ENCODE data around the gene SLC35A5.

The SLC35A5 gene

DNA sequence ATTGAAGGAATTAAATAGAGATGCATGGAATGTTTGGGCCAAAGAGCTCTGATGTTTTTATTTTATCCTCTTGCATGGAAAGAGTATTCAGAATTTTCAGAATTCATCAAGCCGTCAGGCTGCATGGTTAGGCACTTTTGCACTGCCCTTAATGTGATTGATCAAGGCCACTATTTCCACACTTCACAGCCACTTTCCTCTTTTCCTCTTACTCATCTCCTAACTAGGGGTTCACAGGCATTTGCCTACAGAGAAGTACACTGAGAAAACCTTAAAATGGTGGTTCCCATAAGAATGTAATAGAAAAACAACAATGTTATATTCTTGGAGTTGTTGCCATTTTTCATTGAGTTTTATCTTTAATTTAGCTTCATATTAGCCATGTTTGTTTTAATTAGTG lies 10.9 kb downstream of the SLC35A5 start:
- no peak for DNase-seq

DNA sequence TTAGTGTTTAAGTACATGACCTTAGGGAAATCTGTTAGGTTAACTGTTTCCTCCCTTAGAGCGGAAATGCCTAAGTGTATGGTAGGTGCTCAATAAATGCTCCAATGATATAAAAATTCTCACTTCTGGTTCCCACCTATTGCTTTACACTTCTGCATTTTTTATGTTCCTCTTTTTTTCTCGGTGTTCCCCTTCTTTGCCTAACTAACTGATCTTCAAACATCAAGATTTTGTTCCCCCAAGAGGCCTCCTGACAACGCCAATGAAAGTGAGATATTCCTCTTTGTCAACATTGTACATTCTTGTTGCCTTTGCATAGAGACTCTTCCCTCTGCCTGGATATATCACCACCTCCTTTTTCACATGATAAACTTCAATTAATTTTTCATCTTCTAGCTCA lies 17.4 kb downstream of the SLC35A5 start:
- DNase-seq = no peak

DNA sequence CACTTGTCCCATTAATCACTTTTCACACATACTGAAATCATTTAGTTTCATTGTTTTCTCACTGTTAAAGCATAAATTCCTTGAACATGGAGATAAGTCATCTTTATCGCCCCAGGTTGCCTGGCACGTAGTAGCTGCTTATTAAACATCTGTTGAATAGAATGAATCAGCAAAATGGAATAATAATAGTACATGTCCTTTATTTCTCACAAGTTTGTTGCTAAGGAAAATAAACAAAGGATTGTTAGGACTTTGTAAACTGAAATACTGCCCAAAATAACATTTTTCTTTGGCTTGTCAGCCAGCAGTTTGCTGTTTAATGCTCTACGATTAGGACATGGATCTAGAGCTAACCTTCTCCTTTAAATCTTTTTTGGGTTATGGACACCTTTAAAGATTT lies 17.9 kb downstream of the SLC35A5 start:
- no peak for DNase-seq

DNA sequence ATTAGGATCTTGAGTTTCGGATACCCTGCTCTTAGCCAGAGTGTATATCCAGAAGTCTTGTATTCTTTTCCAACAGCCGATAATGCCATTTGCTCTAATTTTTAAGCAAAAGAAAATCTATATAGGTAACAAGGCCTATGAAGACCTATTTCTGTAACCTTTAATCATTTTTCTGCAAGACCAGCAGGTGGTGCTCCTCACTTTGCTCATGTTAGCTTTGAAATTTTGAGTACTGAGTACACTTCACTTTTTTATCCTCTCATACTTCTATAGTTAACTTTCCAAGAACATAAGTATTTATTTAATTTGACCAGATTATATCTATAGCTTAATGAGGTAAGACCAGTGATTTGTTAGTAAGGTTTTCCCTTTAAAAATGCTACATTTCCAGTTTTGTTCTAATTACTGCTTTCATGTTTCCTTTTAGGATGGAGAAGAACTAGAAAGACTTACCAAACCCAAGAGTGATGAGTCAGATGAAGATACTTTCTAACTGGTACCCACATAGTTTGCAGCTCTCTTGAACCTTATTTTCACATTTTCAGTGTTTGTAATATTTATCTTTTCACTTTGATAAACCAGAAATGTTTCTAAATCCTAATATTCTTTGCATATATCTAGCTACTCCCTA lies 20.5 kb downstream of the SLC35A5 start:
- peak; percentile 38 for DNase-seq

DNA sequence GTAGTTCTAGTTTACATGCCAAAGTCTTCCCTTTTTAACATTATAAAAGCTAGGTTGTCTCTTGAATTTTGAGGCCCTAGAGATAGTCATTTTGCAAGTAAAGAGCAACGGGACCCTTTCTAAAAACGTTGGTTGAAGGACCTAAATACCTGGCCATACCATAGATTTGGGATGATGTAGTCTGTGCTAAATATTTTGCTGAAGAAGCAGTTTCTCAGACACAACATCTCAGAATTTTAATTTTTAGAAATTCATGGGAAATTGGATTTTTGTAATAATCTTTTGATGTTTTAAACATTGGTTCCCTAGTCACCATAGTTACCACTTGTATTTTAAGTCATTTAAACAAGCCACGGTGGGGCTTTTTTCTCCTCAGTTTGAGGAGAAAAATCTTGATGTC lies 21.3 kb downstream of the SLC35A5 start:
- no peak for DNase-seq

DNA sequence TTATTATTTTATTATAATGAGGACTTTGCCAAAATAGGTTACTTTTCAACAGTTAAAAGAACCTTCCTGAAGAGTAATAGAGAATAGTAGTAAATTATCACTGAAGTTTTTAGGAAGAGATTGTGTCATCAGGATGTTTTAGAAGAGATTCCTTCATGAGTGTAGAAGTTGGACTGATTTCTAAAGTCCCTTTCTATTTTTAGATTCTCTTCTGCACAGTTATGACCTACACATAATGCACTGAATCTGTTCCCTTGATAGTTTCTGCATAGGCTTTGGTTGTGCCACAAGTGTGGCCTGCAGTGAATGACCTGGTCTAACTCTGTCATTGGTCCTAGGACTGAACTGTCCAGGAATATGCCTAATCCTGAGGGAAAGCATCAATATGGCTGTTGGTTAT lies 23.9 kb downstream of the SLC35A5 start:
- DNase-seq = no peak

DNA sequence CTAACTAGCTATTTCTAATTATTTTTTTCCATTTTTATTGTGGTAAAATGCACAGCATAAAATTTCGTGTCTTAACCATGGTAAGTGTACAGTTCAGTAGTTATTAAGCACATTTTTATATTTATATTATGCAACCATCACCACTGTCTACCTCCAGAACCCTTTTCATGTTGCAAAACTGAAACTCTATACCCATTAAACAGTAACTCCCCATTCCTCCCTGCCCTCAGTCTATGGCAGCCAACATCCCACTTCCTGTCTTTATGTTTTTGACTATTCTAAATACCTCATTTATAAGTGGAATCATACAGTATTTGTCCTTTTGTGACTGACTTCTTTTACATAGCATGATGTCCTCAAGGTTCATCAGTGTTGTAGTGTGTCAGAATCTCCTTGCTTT lies 25.5 kb downstream of the SLC35A5 start:
- no peak for DNase-seq

DNA sequence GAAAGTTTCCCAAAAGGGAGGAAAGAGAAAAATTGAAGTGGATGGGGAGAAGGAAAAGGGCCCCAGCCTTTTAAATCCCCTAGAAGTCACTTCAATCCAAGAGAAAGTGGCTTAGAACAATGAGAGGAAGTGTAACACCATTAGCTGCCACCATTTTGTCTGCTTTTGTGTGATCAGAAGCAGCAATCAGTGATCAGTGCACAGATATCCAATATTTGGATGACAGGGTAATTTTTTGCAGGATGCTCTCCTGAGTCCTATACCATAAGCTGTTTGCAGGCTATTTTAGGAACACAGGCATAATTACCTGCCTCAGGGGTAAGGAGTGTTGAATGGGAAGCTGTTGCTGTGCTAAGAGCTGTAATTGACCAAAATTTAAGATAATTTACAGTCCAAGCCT lies 31.4 kb downstream of the SLC35A5 start:
- no peak for DNase-seq

DNA sequence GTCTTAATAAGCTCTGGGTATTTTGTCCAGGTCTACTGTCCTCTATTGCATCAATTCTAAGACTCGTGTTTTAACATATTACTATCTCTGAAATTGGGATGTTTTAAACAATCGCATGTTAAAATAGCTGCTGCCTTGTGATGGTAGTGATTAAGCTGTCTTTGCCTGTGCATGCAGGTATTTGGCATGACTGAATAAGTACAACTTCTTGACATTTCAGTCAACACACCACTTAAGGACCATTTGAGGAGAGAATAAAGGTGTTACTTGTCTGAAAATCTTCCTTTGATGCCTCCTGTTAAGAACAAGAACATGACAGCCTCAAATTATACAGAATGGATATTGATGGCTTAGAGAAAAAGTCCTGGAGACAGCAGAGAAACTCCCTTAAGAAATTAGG lies 33.0 kb downstream of the SLC35A5 start:
- DNase-seq = no peak

DNA sequence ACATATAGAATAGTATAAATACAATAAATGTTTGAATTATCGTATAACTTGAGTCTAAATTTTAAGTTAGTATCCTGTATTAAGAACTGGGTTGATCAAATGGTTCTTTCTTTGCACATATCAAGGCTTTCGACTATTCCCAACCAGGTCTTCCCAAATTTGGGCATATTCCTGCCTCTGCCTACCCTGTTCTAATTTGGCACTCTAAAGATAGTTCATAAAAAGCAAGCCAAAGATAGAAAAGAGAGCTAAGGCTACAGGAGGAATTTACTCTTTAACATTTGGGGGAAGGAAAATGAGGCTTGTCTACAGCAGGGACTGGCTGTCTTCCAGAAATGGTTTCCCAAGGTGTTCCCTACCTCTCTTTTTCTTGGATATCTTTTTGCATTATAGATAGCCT lies 36.1 kb downstream of the SLC35A5 start:
- no peak for DNase-seq

DNA sequence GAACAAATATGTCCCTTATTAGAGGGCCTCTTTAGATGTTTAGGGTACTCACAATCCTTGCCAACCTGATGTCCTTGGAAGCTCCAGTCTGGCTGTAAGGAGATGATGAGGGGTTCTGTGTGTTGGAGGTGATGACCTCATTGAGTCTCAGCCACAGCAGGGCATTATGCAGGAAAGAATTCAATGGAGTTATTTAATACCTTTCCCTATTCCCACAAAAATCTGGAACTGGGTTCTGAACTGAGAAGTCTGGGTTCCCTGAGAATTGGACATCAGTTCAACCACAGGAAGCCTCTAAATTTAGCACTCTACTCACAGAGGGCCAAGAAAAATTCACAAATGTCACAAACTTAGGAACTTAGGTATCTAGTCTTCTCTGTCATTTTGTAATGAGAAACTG lies 36.9 kb downstream of the SLC35A5 start:
- no peak for DNase-seq

DNA sequence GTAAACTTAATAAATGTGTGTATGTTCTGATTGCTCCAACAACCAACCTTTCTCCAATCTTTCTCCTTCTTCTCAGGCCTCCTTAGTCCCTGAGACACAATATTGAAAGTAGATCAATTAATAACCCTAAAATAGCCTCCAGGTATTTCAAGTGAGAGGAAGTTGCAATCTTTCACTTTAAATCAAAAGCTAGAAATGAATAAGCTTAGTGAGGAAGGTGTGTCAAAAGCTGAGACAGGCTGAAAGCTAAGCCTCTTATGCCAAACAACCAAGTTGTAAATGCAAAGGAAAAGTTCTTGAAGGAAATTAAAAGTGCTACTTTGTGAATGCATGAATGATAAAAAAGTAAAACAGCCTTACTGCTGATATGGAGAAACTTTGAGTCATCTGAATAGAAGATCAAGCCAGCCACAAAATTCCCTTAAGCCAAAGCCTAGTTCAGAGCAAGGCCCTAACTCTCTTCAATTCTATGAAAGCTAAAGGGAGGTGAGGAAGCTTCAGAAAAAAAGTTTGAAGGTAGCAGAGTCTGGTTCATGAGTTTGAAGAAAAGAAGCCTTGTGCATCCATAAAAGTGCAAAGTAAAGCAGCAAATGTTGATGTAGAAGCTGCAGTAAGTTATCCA lies 40.5 kb downstream of the SLC35A5 start:
- DNase-seq = no peak

DNA sequence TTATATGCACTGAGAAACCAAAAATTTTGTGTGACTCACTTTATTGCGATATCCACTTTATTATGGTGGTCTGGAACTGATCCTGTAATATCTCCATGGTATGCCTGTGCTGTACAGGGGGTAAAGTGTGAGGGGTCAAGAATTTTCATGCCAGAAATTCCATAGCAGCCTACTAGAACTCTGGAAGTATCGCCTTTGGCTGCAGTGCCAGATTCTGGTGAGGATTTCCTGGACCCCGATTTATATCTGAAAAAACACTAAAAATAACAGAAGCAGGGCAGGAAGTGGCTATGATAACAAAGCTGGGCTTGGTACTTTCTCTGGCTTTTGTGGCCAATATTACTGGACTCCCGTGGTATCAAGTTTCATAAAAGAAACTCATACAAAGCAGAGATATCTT lies 42.7 kb downstream of the SLC35A5 start:
- DNase-seq = no peak

DNA sequence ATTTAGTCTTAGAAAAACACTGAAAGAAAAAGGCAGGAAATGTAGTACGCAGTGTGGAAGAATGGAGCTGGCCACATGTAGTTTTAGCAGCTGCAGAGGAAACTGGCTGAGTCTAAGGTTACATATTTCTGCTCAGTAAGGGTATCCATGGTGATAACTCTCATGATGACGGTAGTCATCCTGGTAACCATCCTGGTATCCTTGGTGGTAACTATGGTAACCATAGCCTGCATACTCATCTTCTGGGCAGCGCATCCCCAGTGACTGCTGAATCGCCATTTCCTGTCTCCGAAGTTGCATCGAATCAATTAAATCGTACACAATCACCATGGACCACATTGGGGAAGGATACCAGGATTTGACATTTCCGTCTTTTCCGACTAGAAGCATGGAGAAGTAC lies 43.4 kb downstream of the SLC35A5 start:
- no peak for DNase-seq

DNA sequence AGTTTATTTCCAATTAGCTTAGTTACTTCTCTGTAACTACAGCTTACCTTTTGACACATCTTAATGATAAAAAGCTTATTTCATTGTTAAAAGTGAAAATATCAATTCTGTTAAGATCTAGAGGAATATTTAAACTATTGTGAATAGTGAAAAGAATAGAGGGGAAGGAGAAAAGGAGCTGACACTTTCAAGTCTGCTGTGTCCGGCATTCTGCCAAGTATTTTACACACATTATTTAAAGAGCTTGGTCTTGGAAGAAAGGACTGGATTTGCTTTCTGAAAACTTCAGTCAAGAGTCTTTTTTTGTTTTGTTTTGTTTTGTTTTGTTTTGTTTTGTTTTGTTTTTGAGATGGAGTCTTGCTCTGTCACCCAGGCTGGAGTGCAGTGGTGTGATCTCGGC lies 44.3 kb downstream of the SLC35A5 start:
- DNase-seq = no peak

DNA sequence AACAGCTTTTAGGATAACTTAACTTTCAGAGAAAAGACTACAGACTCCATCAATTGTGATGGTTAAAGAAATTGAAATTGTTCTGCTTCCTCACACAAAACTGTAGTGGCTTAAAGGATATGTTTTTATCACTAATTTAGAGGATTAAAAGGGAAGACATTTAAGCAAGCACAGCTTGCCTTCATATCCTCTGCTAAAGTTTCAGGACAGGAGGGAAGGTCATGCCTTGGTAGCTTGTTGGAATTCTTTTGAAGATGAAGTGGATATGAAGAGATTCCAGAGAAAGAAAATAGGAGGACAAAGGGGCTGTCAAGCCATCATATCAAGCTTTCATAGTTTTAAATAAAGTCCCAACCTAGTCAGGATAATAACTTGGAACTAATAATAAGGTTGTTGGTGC lies 46.0 kb downstream of the SLC35A5 start:
- no peak for DNase-seq

DNA sequence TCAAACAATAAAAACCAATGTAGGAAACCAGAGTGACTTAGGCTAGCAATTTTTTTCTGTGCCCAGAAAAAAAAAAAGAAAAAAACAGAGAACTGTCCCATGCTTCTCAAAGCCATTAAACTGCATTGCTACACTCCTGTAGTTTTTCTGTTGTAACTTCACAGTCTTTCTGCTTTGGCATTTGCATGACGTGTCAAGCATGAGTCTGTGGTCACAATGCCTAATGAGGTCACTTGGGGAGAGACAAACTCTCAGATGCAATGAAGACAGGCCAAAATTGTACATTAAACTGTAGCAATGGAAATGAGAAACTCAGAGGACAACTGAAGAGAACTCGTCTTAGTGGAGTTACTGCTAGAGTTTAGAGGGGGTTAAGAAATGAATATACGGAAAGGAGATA lies 48.3 kb downstream of the SLC35A5 start:
- DNase-seq = no peak

DNA sequence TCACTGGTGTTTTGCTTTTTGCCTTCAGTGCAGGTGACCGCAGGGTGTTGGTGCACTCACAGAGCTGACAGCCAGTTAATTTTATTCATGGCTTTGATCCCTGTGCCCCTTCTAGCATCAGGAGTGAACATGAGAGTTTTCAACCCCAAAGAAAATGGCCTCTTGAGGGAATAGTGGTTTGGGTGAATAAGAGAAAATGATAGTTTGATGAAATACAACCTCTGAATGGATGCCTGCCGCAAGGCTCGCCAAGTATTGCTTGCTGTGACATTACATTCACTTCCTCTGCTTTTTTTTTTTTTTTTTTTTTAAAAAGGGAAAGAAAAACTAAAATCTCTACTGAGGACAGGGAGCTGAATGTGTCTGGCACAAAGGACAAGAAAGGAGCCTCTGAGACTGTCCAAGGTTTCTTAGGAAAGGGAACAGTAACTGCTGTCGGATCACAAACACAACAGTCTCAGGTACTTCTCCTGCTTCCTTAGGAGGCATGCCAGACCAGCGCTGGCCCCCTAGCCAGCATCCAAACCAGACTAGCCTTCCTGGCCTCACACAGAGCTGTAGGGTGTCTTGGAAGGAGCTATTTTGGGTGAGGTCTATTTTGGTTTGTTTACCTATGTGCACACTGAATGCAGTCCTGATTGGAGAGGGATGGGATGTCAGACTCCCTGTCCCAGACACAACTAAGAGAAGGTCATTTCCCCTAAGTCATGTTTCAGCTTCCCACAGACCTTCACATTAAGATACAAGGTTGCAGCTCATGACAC lies 50.1 kb downstream of the SLC35A5 start:
- no peak for DNase-seq

DNA sequence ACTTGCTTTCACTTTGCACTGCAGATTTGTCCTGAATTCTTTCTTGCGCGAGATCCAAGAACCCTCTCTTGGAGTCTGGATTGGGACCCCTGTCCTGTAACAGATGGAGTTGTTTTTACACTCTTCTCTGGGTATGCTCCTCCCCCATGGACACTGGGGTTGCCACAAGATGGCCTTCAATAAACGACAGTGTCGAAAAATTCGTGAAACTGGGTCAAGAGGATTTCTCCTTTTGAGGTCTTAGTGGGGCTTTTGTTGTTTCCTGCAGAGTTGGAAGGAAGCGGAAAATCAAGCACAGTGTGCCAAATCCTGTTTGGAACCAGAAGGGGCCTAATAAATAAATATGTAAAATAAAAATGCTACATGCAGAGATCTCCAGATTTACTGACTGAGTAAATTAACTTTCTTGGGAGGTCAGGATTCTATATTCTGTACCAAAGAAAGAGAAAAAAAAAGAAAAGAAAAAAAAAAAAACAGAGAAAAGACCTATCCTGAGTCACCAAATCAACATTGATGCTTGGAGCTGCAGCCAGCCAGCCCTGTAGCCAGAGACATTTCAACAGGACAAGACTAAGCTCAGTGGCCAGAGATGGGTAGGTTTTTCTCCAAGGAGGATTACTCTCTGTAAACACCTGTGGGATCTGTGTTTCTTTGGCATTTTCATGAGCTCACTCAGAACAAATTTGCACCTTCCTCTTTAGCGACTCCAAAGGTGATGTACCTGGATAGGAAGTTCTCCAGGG lies 54.3 kb downstream of the SLC35A5 start:
- DNase-seq = no peak

DNA sequence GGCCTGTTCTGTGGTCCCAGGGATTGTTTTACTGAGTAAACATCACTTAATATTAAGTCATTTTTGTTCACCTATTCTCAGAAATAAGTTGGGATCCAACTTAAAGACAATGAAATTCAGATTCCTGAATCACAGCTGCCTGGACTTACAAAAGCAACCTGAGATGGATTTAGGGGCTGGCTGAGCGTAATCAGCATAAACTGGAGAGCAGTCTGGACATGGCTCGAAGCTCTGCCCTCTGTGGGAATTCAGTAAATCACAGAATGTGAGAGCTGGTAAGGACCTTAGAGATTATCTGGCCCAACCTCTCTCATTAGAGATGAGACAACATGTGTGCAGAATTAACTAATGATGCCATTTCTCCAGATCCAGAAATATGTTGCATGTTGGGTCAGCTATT lies 55.4 kb downstream of the SLC35A5 start:
- no peak for DNase-seq

DNA sequence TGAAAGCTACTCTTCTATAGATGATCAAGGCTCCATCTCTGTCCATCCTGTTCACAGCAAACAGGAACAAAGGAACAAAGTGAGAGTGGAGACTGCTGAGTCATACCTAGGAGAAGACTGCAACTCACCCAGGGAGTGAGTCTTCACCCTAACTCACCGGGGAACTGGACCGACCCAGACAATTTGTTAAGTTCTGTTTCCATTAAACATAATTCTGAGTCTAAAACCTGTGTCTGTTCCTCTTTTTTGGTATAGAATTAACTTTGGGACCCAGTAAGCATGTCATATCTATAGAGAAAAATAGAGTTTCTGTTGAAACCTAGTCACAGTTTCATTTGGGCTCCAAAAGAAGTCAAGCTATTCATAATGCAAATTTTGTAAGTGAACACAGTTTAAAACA lies 57.5 kb downstream of the SLC35A5 start:
- no peak for DNase-seq

DNA sequence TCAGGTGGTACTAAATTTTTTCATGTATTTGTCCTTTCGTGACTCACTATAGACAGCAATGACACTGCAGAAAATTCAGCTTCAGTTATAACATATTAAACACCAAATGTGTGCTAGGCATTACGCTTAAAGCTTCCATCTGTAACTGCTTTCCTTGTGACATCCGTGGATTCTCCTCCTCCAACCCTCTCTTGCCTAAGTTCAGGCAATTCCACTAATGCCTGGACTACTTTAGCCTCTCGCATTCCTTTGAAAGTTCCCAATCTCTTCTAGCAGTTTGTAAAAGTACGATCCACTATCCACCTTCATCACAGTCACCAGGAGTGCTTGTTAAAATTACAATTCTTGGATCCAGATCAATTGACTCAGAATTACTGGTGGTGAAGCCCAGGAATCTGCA lies 61.4 kb downstream of the SLC35A5 start:
- DNase-seq = no peak

DNA sequence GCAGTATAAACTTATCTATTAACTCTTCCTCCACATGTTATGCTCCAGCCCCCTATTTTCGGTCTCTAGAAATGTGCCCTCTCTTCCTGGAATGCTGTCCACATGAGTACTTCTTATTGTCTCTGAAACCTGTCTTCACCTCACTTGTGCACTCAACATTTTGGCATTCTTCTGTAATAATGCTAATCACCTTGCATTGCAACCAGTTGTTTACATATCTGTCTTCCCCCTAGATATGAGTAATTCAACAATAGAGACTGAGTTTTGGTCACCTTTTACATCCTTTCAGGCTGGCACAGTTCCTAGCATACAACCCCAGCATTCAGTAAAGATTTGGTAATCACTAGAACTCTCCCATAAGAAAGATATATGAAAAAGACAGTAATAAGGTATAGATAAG lies 61.9 kb downstream of the SLC35A5 start:
- no peak for DNase-seq

DNA sequence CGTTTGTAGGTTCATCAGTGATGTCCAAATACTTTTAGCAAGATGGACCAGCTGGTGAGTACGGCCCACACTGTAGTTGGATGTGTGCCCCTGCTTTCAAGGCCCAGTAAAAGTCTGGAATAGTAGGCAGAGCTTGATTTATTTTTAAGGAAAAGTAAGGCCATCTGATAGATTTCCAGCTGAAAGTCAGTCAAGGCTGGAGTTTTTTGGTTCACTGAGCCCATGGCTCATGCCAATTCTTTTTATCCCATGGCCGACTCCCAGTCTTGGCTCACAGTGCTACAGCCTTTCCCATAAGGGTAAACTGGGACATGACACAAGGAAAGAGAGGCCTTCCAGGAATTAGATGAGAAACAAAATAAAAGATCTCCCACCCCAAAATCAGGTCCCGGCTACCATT lies 65.6 kb downstream of the SLC35A5 start:
- DNase-seq = no peak
